ENCODE data around the gene ZNF23. TPM values are rescaled to one million over a fixed set of nuclear protein-coding genes. Genes with fewer than 3 reads are reported as not detected.

The ZNF23 gene
- total RNA-seq, 1 donor from 2014 or later, result 10.5 TPM

DNA sequence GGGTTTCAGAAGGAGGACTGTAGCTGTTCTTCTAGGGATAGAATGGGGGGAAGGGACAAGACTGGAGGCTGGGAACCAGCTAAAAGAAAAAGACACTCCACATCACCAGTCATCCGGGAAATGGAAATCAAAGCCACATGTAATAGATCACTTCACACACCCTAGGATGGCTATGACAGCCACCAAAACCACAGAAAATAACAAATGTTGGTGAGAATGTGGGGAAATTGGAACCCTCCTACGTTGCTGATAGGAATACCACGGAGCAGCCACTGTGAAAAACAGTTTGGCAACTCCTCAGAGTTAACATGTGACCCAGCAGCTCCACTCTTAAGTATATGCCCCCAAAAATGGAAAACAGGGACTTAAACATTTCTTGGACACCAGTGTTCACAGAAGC, 22.5 kb downstream of the ZNF23 start:
- Mint-ChIP-seq H3K27ac (ENCODE audit: unreplicated experiment) (no peak overlapping the region), H3K27me3 (ENCODE audit: unreplicated experiment) (no peaks in the 10 kb centered on the region), H3K4me1 (ENCODE audit: unreplicated experiment) (no peaks in the 10 kb centered on the region), H3K9me3 (ENCODE audit: unreplicated experiment) (peaks cover 14% of the 10 kb centered on the region), H3K36me3 (ENCODE audit: unreplicated experiment) (no peaks in the 10 kb centered on the region), H3K4me3 (ENCODE audit: unreplicated experiment) (no peak overlapping the region)
- no peak for DNase-seq (ENCODE audit: extremely low spot score, unreplicated experiment)
- TF ChIP-seq, protein P1, sequence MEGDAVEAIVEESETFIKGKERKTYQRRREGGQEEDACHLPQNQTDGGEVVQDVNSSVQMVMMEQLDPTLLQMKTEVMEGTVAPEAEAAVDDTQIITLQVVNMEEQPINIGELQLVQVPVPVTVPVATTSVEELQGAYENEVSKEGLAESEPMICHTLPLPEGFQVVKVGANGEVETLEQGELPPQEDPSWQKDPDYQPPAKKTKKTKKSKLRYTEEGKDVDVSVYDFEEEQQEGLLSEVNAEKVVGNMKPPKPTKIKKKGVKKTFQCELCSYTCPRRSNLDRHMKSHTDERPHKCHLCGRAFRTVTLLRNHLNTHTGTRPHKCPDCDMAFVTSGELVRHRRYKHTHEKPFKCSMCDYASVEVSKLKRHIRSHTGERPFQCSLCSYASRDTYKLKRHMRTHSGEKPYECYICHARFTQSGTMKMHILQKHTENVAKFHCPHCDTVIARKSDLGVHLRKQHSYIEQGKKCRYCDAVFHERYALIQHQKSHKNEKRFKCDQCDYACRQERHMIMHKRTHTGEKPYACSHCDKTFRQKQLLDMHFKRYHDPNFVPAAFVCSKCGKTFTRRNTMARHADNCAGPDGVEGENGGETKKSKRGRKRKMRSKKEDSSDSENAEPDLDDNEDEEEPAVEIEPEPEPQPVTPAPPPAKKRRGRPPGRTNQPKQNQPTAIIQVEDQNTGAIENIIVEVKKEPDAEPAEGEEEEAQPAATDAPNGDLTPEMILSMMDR (IDR thresholded peaks at IDR 0.05), result no peak

DNA sequence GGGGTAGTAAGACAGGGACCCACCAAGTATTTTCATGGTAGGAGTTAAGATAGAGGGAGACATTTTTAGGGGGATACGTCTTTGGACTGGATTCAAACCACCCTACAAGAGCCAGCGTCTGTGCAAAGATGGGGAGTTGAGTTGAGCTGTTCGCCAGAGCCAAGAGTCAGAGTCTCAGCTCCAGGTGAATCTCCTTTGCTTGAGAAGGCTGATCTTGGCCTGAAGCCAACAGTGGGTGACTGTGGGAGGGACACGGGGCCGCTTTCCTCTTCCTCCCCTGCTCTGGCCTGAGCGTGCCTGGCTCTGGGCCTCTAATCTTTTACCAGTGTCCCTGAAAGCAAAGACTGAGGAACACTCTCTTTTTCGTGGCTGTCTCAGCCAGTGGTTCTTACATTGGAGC, 25.6 kb downstream of the ZNF23 start:
- TF ChIP-seq, protein P1 (IDR thresholded peaks at IDR 0.05), result no peak
- no peak for DNase-seq (ENCODE audit: extremely low spot score, unreplicated experiment)
- Mint-ChIP-seq H3K27me3 (ENCODE audit: unreplicated experiment) (no peaks in the 10 kb centered on the region), H3K4me3 (ENCODE audit: unreplicated experiment) (no peak overlapping the region), H3K27ac (ENCODE audit: unreplicated experiment) (no peak overlapping the region), H3K9me3 (ENCODE audit: unreplicated experiment) (no peaks in the 10 kb centered on the region), H3K4me1 (ENCODE audit: unreplicated experiment) (no peaks in the 10 kb centered on the region), H3K36me3 (ENCODE audit: unreplicated experiment) (no peaks in the 10 kb centered on the region)

DNA sequence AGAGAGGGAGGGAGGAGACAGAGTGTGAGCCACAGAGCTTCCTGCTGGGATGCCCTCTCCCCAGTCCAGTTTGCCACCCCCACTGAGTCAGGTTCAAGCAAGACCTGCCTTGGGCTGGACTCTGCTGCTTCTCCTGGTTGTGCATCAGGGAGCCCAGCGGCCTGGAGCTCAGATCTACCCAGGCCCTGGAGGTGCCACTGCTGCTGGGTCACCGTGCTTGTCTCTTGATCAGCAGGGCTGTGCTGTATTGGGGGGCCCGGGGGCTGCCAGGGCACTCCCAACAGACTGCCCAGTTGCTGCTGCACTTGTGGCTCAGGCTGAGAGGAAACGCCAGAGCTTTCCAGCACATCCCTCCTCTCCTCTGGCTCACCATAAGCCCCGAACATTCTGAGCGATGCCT, 29.1 kb downstream of the ZNF23 start:
- H3K27me3 Mint-ChIP-seq (ENCODE audit: unreplicated experiment), result peaks cover 2% of the 10 kb centered on the region
- H3K4me1 Mint-ChIP-seq (ENCODE audit: unreplicated experiment), result no peaks in the 10 kb centered on the region
- TF ChIP-seq, protein P1 (IDR thresholded peaks at IDR 0.05), result no peak
- H3K36me3 Mint-ChIP-seq (ENCODE audit: unreplicated experiment), result no peaks in the 10 kb centered on the region
- peaks cover 7% of the 10 kb centered on the region for H3K9me3 Mint-ChIP-seq (ENCODE audit: unreplicated experiment)
- H3K4me3 Mint-ChIP-seq (ENCODE audit: unreplicated experiment), result no peak overlapping the region
- no peak for DNase-seq (ENCODE audit: extremely low spot score, unreplicated experiment)
- H3K27ac Mint-ChIP-seq (ENCODE audit: unreplicated experiment), result no peak overlapping the region

DNA sequence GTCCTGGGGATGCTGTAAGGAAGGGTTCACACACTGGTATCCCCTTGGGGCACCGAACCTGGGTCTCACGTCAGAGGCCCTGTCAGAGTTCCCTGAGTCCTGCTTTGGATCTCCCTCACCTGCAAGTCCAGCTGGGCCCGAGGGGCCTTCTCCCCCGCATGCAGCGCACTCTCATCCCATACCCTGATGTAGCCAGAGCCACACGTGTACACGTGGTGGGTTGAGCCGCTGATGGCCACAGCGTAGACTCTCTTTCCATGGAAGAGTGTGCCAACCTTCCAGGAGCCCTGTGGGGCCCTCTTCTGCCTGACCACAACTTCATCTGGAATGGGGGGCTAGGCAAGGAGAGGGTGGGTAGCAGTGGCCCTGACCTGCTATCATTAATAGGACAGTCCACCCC, 30.1 kb downstream of the ZNF23 start:
- H3K27ac Mint-ChIP-seq (ENCODE audit: unreplicated experiment), result no peak overlapping the region
- no peak for DNase-seq (ENCODE audit: extremely low spot score, unreplicated experiment)
- no peaks in the 10 kb centered on the region for H3K36me3 Mint-ChIP-seq (ENCODE audit: unreplicated experiment)
- H3K27me3 Mint-ChIP-seq (ENCODE audit: unreplicated experiment), result peaks cover 5% of the 10 kb centered on the region
- peaks cover 7% of the 10 kb centered on the region for H3K9me3 Mint-ChIP-seq (ENCODE audit: unreplicated experiment)
- H3K4me3 Mint-ChIP-seq (ENCODE audit: unreplicated experiment), result no peak overlapping the region
- no peaks in the 10 kb centered on the region for H3K4me1 Mint-ChIP-seq (ENCODE audit: unreplicated experiment)
- TF ChIP-seq, protein P1 (IDR thresholded peaks at IDR 0.05), result no peak

DNA sequence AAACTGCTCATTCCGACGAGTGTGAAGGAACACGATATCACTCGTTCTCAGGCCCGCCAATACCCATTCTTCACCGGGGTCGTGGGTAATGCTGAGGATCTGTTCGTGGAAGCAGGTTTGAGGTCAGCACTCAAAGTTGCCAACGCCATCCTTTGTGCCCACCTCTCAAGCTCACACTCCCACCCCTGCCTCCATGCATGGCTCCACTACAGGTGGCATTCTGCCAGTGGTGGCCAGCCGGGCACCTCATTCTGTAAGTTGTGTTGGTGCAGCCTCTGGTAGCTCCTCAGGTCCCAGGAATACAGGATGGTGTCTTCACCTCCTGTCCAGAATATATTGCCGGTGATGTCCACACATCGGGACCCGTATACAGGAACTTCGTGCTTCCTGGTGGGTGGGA, 30.9 kb downstream of the ZNF23 start:
- peaks cover 9% of the 10 kb centered on the region for H3K27me3 Mint-ChIP-seq (ENCODE audit: unreplicated experiment)
- peaks cover 7% of the 10 kb centered on the region for H3K9me3 Mint-ChIP-seq (ENCODE audit: unreplicated experiment)
- no peak for DNase-seq (ENCODE audit: extremely low spot score, unreplicated experiment)
- no peak overlapping the region for H3K4me3 Mint-ChIP-seq (ENCODE audit: unreplicated experiment)
- no peak overlapping the region for H3K27ac Mint-ChIP-seq (ENCODE audit: unreplicated experiment)
- TF ChIP-seq, protein P1 (IDR thresholded peaks at IDR 0.05), result no peak
- peaks cover 3% of the 10 kb centered on the region for H3K4me1 Mint-ChIP-seq (ENCODE audit: unreplicated experiment)
- H3K36me3 Mint-ChIP-seq (ENCODE audit: unreplicated experiment), result no peaks in the 10 kb centered on the region
